H9 (cell line): ENCODE data around the gene TRPM2. TPM values are rescaled to one million over a fixed set of nuclear protein-coding genes. Genes with fewer than 3 reads are reported as not detected.
A peak's percentile ranks its signal among the peaks of the same experiment; 100 is the strongest.

ENCODE experiments used
- DNase-seq: peaks from one replicate; pipeline ENCODE4 v3.0.0-alpha.2; 2017
- H2AFZ ChIP-seq: one replicate; pipeline ENCODE4 v1.6.1; 2013; ENCODE audit warnings: mild to moderate bottlenecking, low read length, control low read depth, moderate library complexity
- H2AK5ac ChIP-seq: 2 replicates; pipeline ENCODE4 v1.6.1; 2013; ENCODE audit warnings: low read length, control low read depth, mixed read lengths; ENCODE audit not compliant: insufficient read length
- H2BK120ac ChIP-seq: one replicate; pipeline ENCODE4 v1.6.1; 2013; ENCODE audit warnings: low read depth, mild to moderate bottlenecking, low read length, control low read depth, inconsistent platforms; ENCODE audit not compliant: poor library complexity, severe bottlenecking
- H2BK12ac ChIP-seq: 2 replicates; pipeline ENCODE4 v1.6.1; 2013; ENCODE audit warnings: low read length, control low read depth, mixed read lengths, low read depth; ENCODE audit not compliant: insufficient read length
- H2BK15ac ChIP-seq: 2 replicates; pipeline ENCODE4 v1.6.1; 2013; ENCODE audit warnings: low read depth, low read length, control low read depth
- H2BK20ac ChIP-seq: one replicate; pipeline ENCODE4 v1.6.1; 2013; ENCODE audit warnings: low read depth, mild to moderate bottlenecking, low read length, control low read depth, inconsistent platforms; ENCODE audit not compliant: poor library complexity, severe bottlenecking
- H2BK5ac ChIP-seq: 2 replicates; pipeline ENCODE4 v1.6.1; 2013; ENCODE audit warnings: low read length, control low read depth, mixed read lengths; ENCODE audit not compliant: insufficient read length
- H3K14ac ChIP-seq: 2 replicates; pipeline ENCODE4 v1.6.1; 2013; ENCODE audit warnings: low read length, control low read depth; ENCODE audit not compliant: insufficient read depth
- H3K18ac ChIP-seq: 2 replicates; pipeline ENCODE4 v1.6.1; 2013; ENCODE audit warnings: low read depth, mild to moderate bottlenecking, mixed read lengths, low read length, control low read depth; ENCODE audit not compliant: insufficient read length
- H3K23ac ChIP-seq: 2 replicates; pipeline ENCODE4 v1.6.1; 2013; ENCODE audit warnings: low read length, control low read depth, mixed read lengths, low read depth; ENCODE audit not compliant: insufficient read length
- H3K23me2 ChIP-seq: 2 replicates; pipeline ENCODE4 v1.6.1; 2013; ENCODE audit warnings: low read depth, mild to moderate bottlenecking, mixed read lengths, low read length, control low read depth; ENCODE audit not compliant: insufficient read length, poor library complexity, severe bottlenecking
- H3K27ac ChIP-seq: 2 replicates; pipeline ENCODE4 v1.5.1; 2013; ENCODE audit warnings: low read length, control low read depth, mixed read lengths, low read depth; ENCODE audit not compliant: insufficient read length
- H3K27me3 ChIP-seq: 2 replicates; pipeline ENCODE4 v1.6.1; 2013; ENCODE audit warnings: low read length, control low read depth, inconsistent platforms; ENCODE audit not compliant: insufficient read depth
- H3K4ac ChIP-seq: 2 replicates; pipeline ENCODE4 v1.6.1; 2013; ENCODE audit warnings: low read depth, mild to moderate bottlenecking, control low read depth, inconsistent platforms, low read length, moderate library complexity
- H3K4me1 ChIP-seq: 2 replicates; pipeline ENCODE4 v1.6.1; 2013; ENCODE audit warnings: low read length, control low read depth, inconsistent platforms; ENCODE audit not compliant: insufficient read depth
- H3K4me2 ChIP-seq: 2 replicates; pipeline ENCODE4 v1.6.1; 2013; ENCODE audit warnings: low read length, control low read depth, mixed read lengths; ENCODE audit not compliant: insufficient read length, insufficient read depth
- H3K56ac ChIP-seq: 2 replicates; pipeline ENCODE4 v1.6.1; 2013; ENCODE audit warnings: low read depth, mild to moderate bottlenecking, mixed read lengths, low read length, control low read depth; ENCODE audit not compliant: insufficient read length
- H3K79me1 ChIP-seq: 2 replicates; pipeline ENCODE4 v1.6.1; 2013; ENCODE audit warnings: low read depth, mild to moderate bottlenecking, moderate library complexity, low read length, control low read depth, inconsistent platforms; ENCODE audit not compliant: insufficient read depth, poor library complexity, severe bottlenecking
- H3K79me2 ChIP-seq: 2 replicates; pipeline ENCODE4 v1.6.1; 2013; ENCODE audit warnings: low read length, control low read depth, inconsistent platforms; ENCODE audit not compliant: insufficient read depth
- H3K9ac ChIP-seq: 2 replicates; pipeline ENCODE4 v1.6.1; 2013; ENCODE audit warnings: low read length, control low read depth, mixed read lengths; ENCODE audit not compliant: insufficient read length; ENCODE audit errors: extremely low read depth
- H3K9me3 ChIP-seq: one replicate; pipeline ENCODE4 v1.6.1; 2013; ENCODE audit warnings: low read depth, low read length, inconsistent platforms; ENCODE audit not compliant: control insufficient read depth
- H3T11ph ChIP-seq: one replicate; pipeline ENCODE4 v1.6.1; 2013; ENCODE audit warnings: mild to moderate bottlenecking, low read length, control low read depth, inconsistent platforms
- H4K20me1 ChIP-seq: one replicate; pipeline ENCODE4 v1.6.1; 2013; ENCODE audit not compliant: control insufficient read depth, insufficient read length, insufficient read depth
- H4K5ac ChIP-seq: 2 replicates; pipeline ENCODE4 v1.6.1; 2013; ENCODE audit warnings: low read depth, mild to moderate bottlenecking, mixed read lengths, low read length, control low read depth; ENCODE audit not compliant: insufficient read length
- H4K8ac ChIP-seq: replicated peaks from 2 replicates; pipeline ENCODE4 v1.6.1; 2013; ENCODE audit warnings: low read length, control low read depth, mixed read lengths, low read depth; ENCODE audit not compliant: insufficient read length
- H4K91ac ChIP-seq: 2 replicates; pipeline ENCODE4 v1.6.1; 2013; ENCODE audit warnings: low read depth, mild to moderate bottlenecking, moderate library complexity, mixed read lengths, low read length, control low read depth; ENCODE audit not compliant: insufficient read length
- H3K27ac Mint-ChIP-seq, 3 experiments: 2 replicates in 2 of 3; 3 replicates in 1 of 3; pipeline ENCODE4 v1.8.0; 2020 to 2021; ENCODE audit warnings: mixed read lengths in 3 of 3, mild to moderate bottlenecking in 1 of 3, moderate library complexity in 1 of 3
- H3K27me3 Mint-ChIP-seq: 2 replicates; pipeline ENCODE4 v1.8.0; 2021; ENCODE audit warnings: low read depth, mild to moderate bottlenecking, moderate library complexity, mixed read lengths
- H3K36me3 Mint-ChIP-seq, 3 experiments: 2 replicates in 2 of 3; 3 replicates in 1 of 3; pipeline ENCODE4 v1.8.0; 2020 to 2021; ENCODE audit warnings: low read depth in 3 of 3, mixed read lengths in 3 of 3; ENCODE audit not compliant: insufficient read depth in 1 of 3
- H3K4me1 Mint-ChIP-seq, 2 experiments: 2 replicates each; pipeline ENCODE4 v1.8.0; 2020; ENCODE audit warnings: mixed read lengths in 2 of 2
- H3K4me3 Mint-ChIP-seq, 2 experiments: 2 replicates in 1 of 2; 3 replicates in 1 of 2; pipeline ENCODE4 v1.8.0; 2020 to 2021; ENCODE audit warnings: mild to moderate bottlenecking in 2 of 2, mixed read lengths in 2 of 2, moderate library complexity in 1 of 2
- H3K9me3 Mint-ChIP-seq, 2 experiments: 2 replicates in 1 of 2; 3 replicates in 1 of 2; pipeline ENCODE4 v1.8.0; 2020; ENCODE audit warnings: mild to moderate bottlenecking in 2 of 2, mixed read lengths in 2 of 2, moderate library complexity in 1 of 2
- WGBS: extraction: QIAGEN DNeasy Blood & Tissue Kit; methylation state at CpG from one replicate; pipeline ENCODE4 v1.1.7; 2013; ENCODE audit warnings: missing lambda C conversion rate, low lambda C conversion rate, mixed read lengths; ENCODE audit not compliant: insufficient read length; ENCODE audit errors: extremely low coverage; 5-methylcytosine and 5-hydroxymethylcytosine counted together
- total RNA-seq: library from RNA; stranded (reverse); gene quantifications from 2 replicates; pipeline ENCODE4 v1.2.1, GENCODE V29; 2021
- TF ChIP-seq, protein P1 (sequence below): fragments of 200-600 bp; sonication (generic); conservative IDR thresholded peaks from 3 replicates; pipeline ENCODE4 v1.8.0; 2021; ENCODE audit warnings: antibody characterized with exemption, mild to moderate bottlenecking

The TRPM2 gene
- total RNA-seq, 1 experiment from 2014 or later: 0.68 TPM

GRCh38 chr21:44425307-44425894, 72.0 kb downstream of the TRPM2 start:
- DNase-seq: peak; percentile 32
- no CpG with 5 or more reads among the region's 40 CpGs for WGBS
- H2AFZ ChIP-seq: no peak overlapping the region

More at GRCh38 chr21:44425307-44425894, 72.0 kb downstream of the TRPM2 start:
- Histone ChIP-seq H3K79me2 (no peaks in the 10 kb centered on the region), H3K9me3 (no peaks in the 10 kb centered on the region), H3K4me2 (no peak overlapping the region), H3K56ac (no peak overlapping the region), H3K23me2 (no peaks in the 10 kb centered on the region), H4K91ac (no peak overlapping the region), H2BK120ac (no peak overlapping the region), H3K9ac (no peak overlapping the region), H3T11ph (no peak overlapping the region), H3K4ac (no peak overlapping the region), H2AK5ac (no peak overlapping the region), H3K23ac (no peak overlapping the region), H3K4me1 (no peaks in the 10 kb centered on the region), H3K14ac (no peak overlapping the region), H2BK20ac (no peak overlapping the region), H3K79me1 (no peaks in the 10 kb centered on the region), H4K8ac (no peak overlapping the region), H2BK5ac (no peak overlapping the region), H3K27ac (no peak overlapping the region), H3K18ac (no peak overlapping the region), H4K5ac (no peak overlapping the region), H3K27me3 (no peaks in the 10 kb centered on the region), H4K20me1 (no peaks in the 10 kb centered on the region), H2BK12ac (no peak overlapping the region), H2BK15ac (no peak overlapping the region)
- Mint-ChIP-seq H3K27me3 (no peaks in the 10 kb centered on the region; the same call in 1 of the 2 replicates), H3K27ac (no peak overlapping the region), H3K4me3 (no peak overlapping the region), H3K9me3 (peaks cover 6 to 9% of the 10 kb centered on the region in 2 experiments; a peak in 4 of 5 replicates), H3K4me1 (peaks cover 0 to 3% of the 10 kb centered on the region in 2 experiments; a peak in 1 of 4 replicates), H3K36me3 (no peaks in the 10 kb centered on the region; a peak in 1 of 7 replicates)
- TF ChIP-seq, protein P1, sequence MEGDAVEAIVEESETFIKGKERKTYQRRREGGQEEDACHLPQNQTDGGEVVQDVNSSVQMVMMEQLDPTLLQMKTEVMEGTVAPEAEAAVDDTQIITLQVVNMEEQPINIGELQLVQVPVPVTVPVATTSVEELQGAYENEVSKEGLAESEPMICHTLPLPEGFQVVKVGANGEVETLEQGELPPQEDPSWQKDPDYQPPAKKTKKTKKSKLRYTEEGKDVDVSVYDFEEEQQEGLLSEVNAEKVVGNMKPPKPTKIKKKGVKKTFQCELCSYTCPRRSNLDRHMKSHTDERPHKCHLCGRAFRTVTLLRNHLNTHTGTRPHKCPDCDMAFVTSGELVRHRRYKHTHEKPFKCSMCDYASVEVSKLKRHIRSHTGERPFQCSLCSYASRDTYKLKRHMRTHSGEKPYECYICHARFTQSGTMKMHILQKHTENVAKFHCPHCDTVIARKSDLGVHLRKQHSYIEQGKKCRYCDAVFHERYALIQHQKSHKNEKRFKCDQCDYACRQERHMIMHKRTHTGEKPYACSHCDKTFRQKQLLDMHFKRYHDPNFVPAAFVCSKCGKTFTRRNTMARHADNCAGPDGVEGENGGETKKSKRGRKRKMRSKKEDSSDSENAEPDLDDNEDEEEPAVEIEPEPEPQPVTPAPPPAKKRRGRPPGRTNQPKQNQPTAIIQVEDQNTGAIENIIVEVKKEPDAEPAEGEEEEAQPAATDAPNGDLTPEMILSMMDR: no peak
